SK-N-SH (cell line): ENCODE results near the gene BDNF. TPM values are rescaled to one million over a fixed set of nuclear protein-coding genes. Genes with fewer than 3 reads are reported as not detected.

Experiments used
- CTCF ChIA-PET: fragments of 300-600, 350-600 bp; formaldehyde crosslinking; extraction: SDS; loops from one replicate; lab custom pipeline; 2021; lab: Yijun Ruan, JAX
- POLR2A ChIA-PET: fragments of 350-600 bp; sonication (Branson Sonifier 250); formaldehyde crosslinking; extraction: SDS; loops from one replicate; lab custom pipeline; 2020; ENCODE audit warnings: antibody characterized with exemption, inconsistent platforms; lab: Yijun Ruan, JAX
- DNase-seq: peaks from one replicate; pipeline ENCODE4 v3.0.0; 2012
- H2AFZ ChIP-seq: fragments of 200-600 bp; sonication (generic); 2 replicates; pipeline ENCODE4 v1.8.1; 2016; ENCODE audit warnings: antibody characterized with exemption, mild to moderate bottlenecking, low read depth
- H3F3A ChIP-seq: fragments of 200-600 bp; sonication (generic); replicated peaks from 2 replicates; pipeline ENCODE3; 2016; ENCODE audit warnings: antibody characterized with exemption, mild to moderate bottlenecking; ENCODE audit not compliant: insufficient read depth
- H3K27ac ChIP-seq, 2 experiments: fragments of 200-500 bp in 1 of 2; fragments of 200-600 bp in 1 of 2; sonication (Bioruptor generic) in 1 of 2; sonication (generic), shearing (Covaris generic) in 1 of 2; 2 replicates each; pipeline versions ENCODE4 v1.5.1 to v1.6.1; 2014 to 2016; ENCODE audit warnings: low read depth in 2 of 2, inconsistent platforms in 1 of 2, low read length in 1 of 2, mild to moderate bottlenecking in 1 of 2, mixed read lengths in 1 of 2
- H3K27me3 ChIP-seq: fragments of 200-600 bp; sonication (generic), shearing (Covaris generic); 2 replicates; pipeline ENCODE4 v1.6.1; 2016; ENCODE audit warnings: mixed run types; ENCODE audit not compliant: insufficient read depth
- H3K36me3 ChIP-seq, 2 experiments: fragments of 200-500 bp in 1 of 2; fragments of 200-600 bp in 1 of 2; sonication (Bioruptor generic) in 1 of 2; sonication (generic) in 1 of 2; replicated peaks in 1 of 2; 2 replicates each; pipeline versions ENCODE3 to v1.5.1; 2014 to 2016; ENCODE audit warnings: low read length in 1 of 2, mild to moderate bottlenecking in 1 of 2; ENCODE audit not compliant: insufficient read depth in 2 of 2, control insufficient read depth in 1 of 2
- H3K4me1 ChIP-seq, 2 experiments: fragments of 200-500 bp in 1 of 2; fragments of 200-600 bp in 1 of 2; sonication (Bioruptor generic) in 1 of 2; sonication (generic), shearing (Covaris generic) in 1 of 2; 2 replicates each; pipeline versions ENCODE4 v1.5.1 to v1.6.1; 2014 to 2016; ENCODE audit warnings: low read depth in 1 of 2, low read length in 1 of 2, mixed run types in 1 of 2; ENCODE audit not compliant: insufficient read depth in 2 of 2, control insufficient read depth in 1 of 2
- H3K4me2 ChIP-seq: fragments of 200-600 bp; sonication (generic), shearing (Covaris generic); 2 replicates; pipeline ENCODE4 v1.6.1; 2017; ENCODE audit warnings: mixed run types
- H3K4me3 ChIP-seq, 2 experiments: fragments of 200-500 bp in 1 of 2; fragments of 200-600 bp in 1 of 2; sonication (Bioruptor generic) in 1 of 2; sonication (generic), shearing (Covaris generic) in 1 of 2; 2 replicates each; pipeline versions ENCODE4 v1.5.1 to v1.8.1; 2014 to 2016; ENCODE audit warnings: low read depth in 2 of 2, inconsistent platforms in 1 of 2, low read length in 1 of 2, mild to moderate bottlenecking in 1 of 2, mixed read lengths in 1 of 2, moderate library complexity in 1 of 2
- H3K79me2 ChIP-seq: fragments of 200-600 bp; sonication (generic); 2 replicates; pipeline ENCODE4 v1.8.1; 2017; ENCODE audit warnings: mild to moderate bottlenecking; ENCODE audit not compliant: insufficient read depth
- H3K9ac ChIP-seq: fragments of 200-600 bp; sonication (generic); 2 replicates; pipeline ENCODE4 v1.6.1; 2017; ENCODE audit warnings: mixed run types
- H3K9me2 ChIP-seq: fragments of 200-600 bp; sonication (generic); 2 replicates; pipeline ENCODE4 v1.6.1; 2017; ENCODE audit warnings: mixed run types
- H3K9me3 ChIP-seq: fragments of 200-600 bp; sonication (generic); 2 replicates; pipeline ENCODE4 v1.6.1; 2017; ENCODE audit warnings: mixed run types, mild to moderate bottlenecking, moderate library complexity
- H4K20me1 ChIP-seq: fragments of 200-600 bp; sonication (generic); 2 replicates; pipeline ENCODE4 v1.6.1; 2017; ENCODE audit warnings: mild to moderate bottlenecking, mixed run types; ENCODE audit not compliant: insufficient read depth
- ELF1 ChIP-seq: IDR thresholded peaks from 2 replicates; pipeline ENCODE4 v1.4.0; 2012
- EZH2phosphoT487 ChIP-seq: fragments of 200-600 bp; sonication (generic); IDR thresholded peaks from 2 replicates; pipeline ENCODE4 v1.6.1; 2017; ENCODE audit warnings: low read depth, mixed run types, mild to moderate bottlenecking, antibody characterized with exemption, moderate library complexity, borderline replicate concordance
- FOSL2 ChIP-seq: IDR thresholded peaks from 2 replicates; pipeline ENCODE4 v1.4.0; 2012; ENCODE audit warnings: low read depth, mild to moderate bottlenecking, moderate library complexity, borderline replicate concordance
- GABPA ChIP-seq: IDR thresholded peaks from 2 replicates; pipeline ENCODE4 v1.4.0; 2012; ENCODE audit warnings: low read depth, mild to moderate bottlenecking
- GATA2 ChIP-seq: sonication (generic); formaldehyde crosslinking; IDR thresholded peaks from 2 replicates; pipeline ENCODE4 v1.5.0; 2020; ENCODE audit warnings: mild to moderate bottlenecking, missing genetic modification reagents
- JUND ChIP-seq: IDR thresholded peaks from 2 replicates; pipeline ENCODE4 v1.4.0; 2012
- MEF2A ChIP-seq: IDR thresholded peaks from 2 replicates; pipeline ENCODE4 v1.4.0; 2012; ENCODE audit warnings: low read depth, borderline replicate concordance
- MXI1 ChIP-seq: IDR thresholded peaks from 2 replicates; pipeline ENCODE4 v1.6.1; 2012; ENCODE audit warnings: mild to moderate bottlenecking, low read depth, low read length, improper control_type of control experiment
- NFIC ChIP-seq: IDR thresholded peaks from 2 replicates; pipeline ENCODE4 v1.4.0; 2012; ENCODE audit warnings: borderline replicate concordance
- NRF1 ChIP-seq: IDR thresholded peaks from 2 replicates; pipeline ENCODE4 v1.6.1; 2012; ENCODE audit warnings: low read depth, mild to moderate bottlenecking, low read length
- POLR2AphosphoS5 ChIP-seq: IDR thresholded peaks from 2 replicates; pipeline ENCODE4 v1.6.1; 2012; ENCODE audit warnings: low read depth, low read length
- RFX5 ChIP-seq: IDR thresholded peaks from 2 replicates; pipeline ENCODE4 v1.6.1; 2012; ENCODE audit warnings: mild to moderate bottlenecking, improper control_type of control experiment, low read length
- TAF1 ChIP-seq: IDR thresholded peaks from 2 replicates; pipeline ENCODE4 v1.6.1; 2012; ENCODE audit warnings: low read depth, mild to moderate bottlenecking, low read length, moderate library complexity, borderline replicate concordance
- TEAD4 ChIP-seq: IDR thresholded peaks from 2 replicates; pipeline ENCODE4 v1.4.0; 2012; ENCODE audit warnings: mild to moderate bottlenecking, borderline replicate concordance; ENCODE audit not compliant: insufficient read depth
- YY1 ChIP-seq: IDR thresholded peaks from 2 replicates; pipeline ENCODE4 v1.4.0; 2012; ENCODE audit warnings: low read depth, mild to moderate bottlenecking
- WGBS: methylation state at CpG from one replicate; pipeline ENCODE4 v1.1.6; 2017; ENCODE audit warnings: low lambda C conversion rate; 5-methylcytosine and 5-hydroxymethylcytosine counted together
- polyA plus RNA-seq, 3 experiments: library from polyadenylated mRNA; depleted of rRNA; stranded (reverse); fragments of >200 nt; gene quantifications; 2 replicates each; pipeline ENCODE4 v1.2.3, GENCODE V29; 2012
- TF ChIP-seq, protein P1 (sequence below): fragments of 150-350 bp; IDR thresholded peaks from 2 replicates; pipeline ENCODE4 v1.6.1; 2017; ENCODE audit warnings: antibody characterized with exemption, low read length, low read depth, borderline replicate concordance
- TF ChIP-seq, protein P2 (sequence below): IDR thresholded peaks from 2 replicates; pipeline ENCODE4 v1.4.0; 2012; ENCODE audit warnings: low read depth, borderline replicate concordance

BDNF gene
- polyA plus RNA-seq, 1 of the 3 experiments (the other 2 are of a cell fraction), result 21.3 TPM

GRCh38 chr11:27619039-27619574 is 81.1 kb downstream of the BDNF start:
- 56% methylated on average over 5 of the region's 5 CpGs for WGBS
- peak overlapping the region in 1 of 2 experiments; percentile 14; a peak in 1 of 4 replicates for H3K27ac ChIP-seq
- H3K36me3 ChIP-seq, result no peaks in the 10 kb centered on the region
- no peak overlapping the region for H3K9ac ChIP-seq
- no peaks in the 10 kb centered on the region for H3K79me2 ChIP-seq
- POLR2A ChIA-PET, result no interaction called here
- H4K20me1 ChIP-seq, result no peaks in the 10 kb centered on the region
- no peaks in the 10 kb centered on the region for H3F3A ChIP-seq
- no peaks in the 10 kb centered on the region for H3K27me3 ChIP-seq
- H3K4me2 ChIP-seq, result no peak overlapping the region
- peak overlapping the region; percentile 55; the same call in 1 of the 2 replicates for H2AFZ ChIP-seq
- no peak for TF ChIP-seq YY1
- TF ChIP-seq, protein P1, sequence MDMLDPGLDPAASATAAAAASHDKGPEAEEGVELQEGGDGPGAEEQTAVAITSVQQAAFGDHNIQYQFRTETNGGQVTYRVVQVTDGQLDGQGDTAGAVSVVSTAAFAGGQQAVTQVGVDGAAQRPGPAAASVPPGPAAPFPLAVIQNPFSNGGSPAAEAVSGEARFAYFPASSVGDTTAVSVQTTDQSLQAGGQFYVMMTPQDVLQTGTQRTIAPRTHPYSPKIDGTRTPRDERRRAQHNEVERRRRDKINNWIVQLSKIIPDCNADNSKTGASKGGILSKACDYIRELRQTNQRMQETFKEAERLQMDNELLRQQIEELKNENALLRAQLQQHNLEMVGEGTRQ, result no peak
- TF ChIP-seq ELF1, result no peak
- no peak for TF ChIP-seq GABPA
- TF ChIP-seq GATA2 (CRISPR knock-in tag), result no peak
- TF ChIP-seq TAF1, result no peak
- no peak for TF ChIP-seq EZH2phosphoT487
- no peak for TF ChIP-seq FOSL2
- TF ChIP-seq, all 33 proteins: peak for 0
- Histone ChIP-seq H3K9me2 (no peaks in the 10 kb centered on the region), H3K9me3 (no peaks in the 10 kb centered on the region), H3K4me1 (no peaks in the 10 kb centered on the region; a peak in 2 of 4 replicates), H3K4me3 (no peak overlapping the region)
- no peak for DNase-seq
- CTCF ChIA-PET, result no interaction called here

DNA sequence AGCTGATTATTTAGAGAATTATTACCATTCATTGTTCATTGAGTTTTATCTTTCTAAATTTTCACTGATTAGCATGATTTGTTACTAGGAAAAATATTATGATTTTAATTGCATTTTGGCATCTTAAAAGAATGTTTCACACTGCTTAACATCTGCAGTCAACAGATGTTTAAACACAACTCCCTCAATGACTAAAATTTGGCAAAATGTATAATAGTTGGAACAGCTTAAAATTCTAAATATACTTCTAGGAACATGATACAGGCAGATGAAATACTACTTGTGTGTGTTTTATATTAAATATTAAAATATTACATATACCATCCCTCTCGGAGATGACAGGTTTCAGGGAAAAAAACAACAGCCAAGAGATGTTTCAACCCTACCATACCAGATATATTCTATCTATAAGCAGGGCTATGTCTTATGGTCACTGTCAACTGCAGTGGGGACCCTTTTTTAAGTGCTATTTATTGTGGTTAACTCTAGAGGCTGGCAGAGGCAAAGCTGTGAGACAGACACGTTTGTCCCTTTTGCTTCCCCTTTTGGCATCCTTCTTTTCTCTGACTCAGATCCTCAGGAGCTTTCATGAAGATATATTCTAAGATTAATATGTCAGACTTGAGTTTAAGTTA is 81.9 kb downstream of the BDNF start:
- no peaks in the 10 kb centered on the region for H3K9me2 ChIP-seq
- no peaks in the 10 kb centered on the region for H3K9me3 ChIP-seq
- no peak for DNase-seq
- no peaks in the 10 kb centered on the region for H3K36me3 ChIP-seq
- POLR2A ChIA-PET, result no interaction called here
- TF ChIP-seq NRF1 (no peak), MXI1 (no peak), RFX5 (no peak), ELF1 (no peak), TEAD4 (no peak), NFIC (no peak), TAF1 (no peak), JUND (no peak), POLR2AphosphoS5 (no peak), MEF2A (no peak)
- TF ChIP-seq, protein P2, sequence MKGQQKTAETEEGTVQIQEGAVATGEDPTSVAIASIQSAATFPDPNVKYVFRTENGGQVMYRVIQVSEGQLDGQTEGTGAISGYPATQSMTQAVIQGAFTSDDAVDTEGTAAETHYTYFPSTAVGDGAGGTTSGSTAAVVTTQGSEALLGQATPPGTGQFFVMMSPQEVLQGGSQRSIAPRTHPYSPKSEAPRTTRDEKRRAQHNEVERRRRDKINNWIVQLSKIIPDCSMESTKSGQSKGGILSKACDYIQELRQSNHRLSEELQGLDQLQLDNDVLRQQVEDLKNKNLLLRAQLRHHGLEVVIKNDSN, result no peak
- no peaks in the 10 kb centered on the region for H3F3A ChIP-seq
- peak overlapping the region; percentile 55; the same call in 1 of the 2 replicates for H2AFZ ChIP-seq
- H3K27ac ChIP-seq, result peak overlapping the region in 1 of 2 experiments; percentile 14; a peak in 1 of 4 replicates
- H3K4me3 ChIP-seq, result no peak overlapping the region
- WGBS, result 47% methylated on average over 2 of the region's 2 CpGs
- no peak overlapping the region for H3K9ac ChIP-seq
- H3K4me2 ChIP-seq, result no peak overlapping the region
- CTCF ChIA-PET, result no interaction called here
- no peaks in the 10 kb centered on the region for H3K79me2 ChIP-seq
- no peaks in the 10 kb centered on the region for H4K20me1 ChIP-seq
- H3K27me3 ChIP-seq, result no peaks in the 10 kb centered on the region
- no peaks in the 10 kb centered on the region; a peak in 2 of 4 replicates for H3K4me1 ChIP-seq
